ENCODE data around the gene DAPK1. TPM values are rescaled to one million over a fixed set of nuclear protein-coding genes. Genes with fewer than 3 reads are reported as not detected.

DAPK1 gene
- total RNA-seq = 10 to 100 TPM in 2 of 4 donors, 1 to 10 TPM in 2; 5.4 to 13.4 (median 9.8) TPM

DNA sequence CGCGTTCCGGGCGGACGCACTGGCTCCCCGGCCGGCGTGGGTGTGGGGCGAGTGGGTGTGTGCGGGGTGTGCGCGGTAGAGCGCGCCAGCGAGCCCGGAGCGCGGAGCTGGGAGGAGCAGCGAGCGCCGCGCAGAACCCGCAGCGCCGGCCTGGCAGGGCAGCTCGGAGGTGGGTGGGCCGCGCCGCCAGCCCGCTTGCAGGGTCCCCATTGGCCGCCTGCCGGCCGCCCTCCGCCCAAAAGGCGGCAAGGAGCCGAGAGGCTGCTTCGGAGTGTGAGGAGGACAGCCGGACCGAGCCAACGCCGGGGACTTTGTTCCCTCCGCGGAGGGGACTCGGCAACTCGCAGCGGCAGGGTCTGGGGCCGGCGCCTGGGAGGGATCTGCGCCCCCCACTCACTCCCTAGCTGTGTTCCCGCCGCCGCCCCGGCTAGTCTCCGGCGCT is at the start of gene DAPK1:
Gene DAPK1, plus strand, starts transcription at position 264 of the 442 bp plus-strand sequence. CDS start 1,211 bp downstream, outside the sequence.
- 0% methylated on average over 19 of the region's 55 CpGs for WGBS
- Histone ChIP-seq H3K9me3 (no peaks in the 10 kb centered on the region), H3K4me1 (peaks cover 43% of the 10 kb centered on the region), H3K36me3 (no peaks in the 10 kb centered on the region), H3K27ac (peak within 1 kb of the TSS; percentile 72), H3K27me3 (peaks cover 8% of the 10 kb centered on the region), H3K4me3 (peak within 1 kb of the TSS; percentile 59)
- TF ChIP-seq POLR2AphosphoS5 (IDR thresholded peaks at IDR 0.05) (no peak), POLR2A (IDR thresholded peaks at IDR 0.05) (peak in 1 of 2 donors; percentile 34)
- no peak for DNase-seq (ENCODE audit: low spot score in 2 of 2)

DNA sequence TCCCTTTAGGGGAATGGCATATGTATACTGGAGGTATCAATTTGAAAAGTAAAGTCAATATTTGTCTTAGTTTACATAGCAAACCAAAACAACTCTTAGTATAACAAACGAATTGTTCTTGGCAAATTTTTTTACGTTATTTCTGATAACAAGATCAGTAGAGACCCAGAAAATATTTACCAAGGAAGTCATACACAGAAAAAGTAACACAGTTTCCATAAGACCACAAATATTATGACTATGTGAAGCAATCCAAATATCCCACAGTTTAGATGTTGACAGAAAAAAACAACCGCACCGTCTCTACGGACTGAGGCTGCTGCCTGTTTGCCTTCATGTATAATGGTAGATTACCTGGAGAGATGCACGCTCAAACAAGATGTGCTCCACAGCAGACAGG is 46.5 kb upstream of the DAPK1 start:
- Histone ChIP-seq H3K27me3 (no peaks in the 10 kb centered on the region), H3K9me3 (no peaks in the 10 kb centered on the region), H3K4me3 (no peak overlapping the region), H3K27ac (no peak overlapping the region), H3K4me1 (no peaks in the 10 kb centered on the region), H3K36me3 (no peaks in the 10 kb centered on the region)
- 65% methylated on average over 6 of the region's 6 CpGs for WGBS
- TF ChIP-seq POLR2A (IDR thresholded peaks at IDR 0.05) (no peak), EP300 (IDR thresholded peaks at IDR 0.05) (no peak), POLR2AphosphoS5 (IDR thresholded peaks at IDR 0.05) (no peak)
- TF ChIP-seq, protein P1, sequence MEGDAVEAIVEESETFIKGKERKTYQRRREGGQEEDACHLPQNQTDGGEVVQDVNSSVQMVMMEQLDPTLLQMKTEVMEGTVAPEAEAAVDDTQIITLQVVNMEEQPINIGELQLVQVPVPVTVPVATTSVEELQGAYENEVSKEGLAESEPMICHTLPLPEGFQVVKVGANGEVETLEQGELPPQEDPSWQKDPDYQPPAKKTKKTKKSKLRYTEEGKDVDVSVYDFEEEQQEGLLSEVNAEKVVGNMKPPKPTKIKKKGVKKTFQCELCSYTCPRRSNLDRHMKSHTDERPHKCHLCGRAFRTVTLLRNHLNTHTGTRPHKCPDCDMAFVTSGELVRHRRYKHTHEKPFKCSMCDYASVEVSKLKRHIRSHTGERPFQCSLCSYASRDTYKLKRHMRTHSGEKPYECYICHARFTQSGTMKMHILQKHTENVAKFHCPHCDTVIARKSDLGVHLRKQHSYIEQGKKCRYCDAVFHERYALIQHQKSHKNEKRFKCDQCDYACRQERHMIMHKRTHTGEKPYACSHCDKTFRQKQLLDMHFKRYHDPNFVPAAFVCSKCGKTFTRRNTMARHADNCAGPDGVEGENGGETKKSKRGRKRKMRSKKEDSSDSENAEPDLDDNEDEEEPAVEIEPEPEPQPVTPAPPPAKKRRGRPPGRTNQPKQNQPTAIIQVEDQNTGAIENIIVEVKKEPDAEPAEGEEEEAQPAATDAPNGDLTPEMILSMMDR (IDR thresholded peaks at IDR 0.05) = no peak
- no peak for DNase-seq (ENCODE audit: low spot score in 2 of 2)

DNA sequence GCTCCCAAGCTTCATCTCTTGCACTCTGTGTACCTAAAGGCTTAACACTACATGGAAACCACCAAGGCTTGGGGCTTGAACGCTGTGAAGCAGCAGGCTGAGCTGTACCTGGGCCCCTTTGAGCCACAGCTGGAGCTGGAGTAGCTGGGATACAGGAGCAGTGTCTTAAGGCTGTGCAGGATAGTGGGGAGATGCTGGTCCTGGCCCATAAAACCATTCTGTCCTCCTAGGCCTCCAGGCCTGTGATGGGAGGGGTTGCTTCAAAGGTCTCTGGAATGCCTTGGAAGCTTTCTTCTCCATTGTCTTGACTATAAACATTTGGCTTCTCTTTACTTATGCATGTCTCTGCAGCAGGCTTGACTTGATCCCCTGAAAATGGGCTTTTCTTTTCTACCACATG is 42.3 kb upstream of the DAPK1 start:
- Histone ChIP-seq H3K9me3 (no peaks in the 10 kb centered on the region), H3K4me1 (no peaks in the 10 kb centered on the region), H3K36me3 (no peaks in the 10 kb centered on the region), H3K4me3 (no peak overlapping the region), H3K27ac (no peak overlapping the region), H3K27me3 (no peaks in the 10 kb centered on the region)
- TF ChIP-seq EP300 (IDR thresholded peaks at IDR 0.05) = no peak
- no peak for TF ChIP-seq POLR2AphosphoS5 (IDR thresholded peaks at IDR 0.05)
- TF ChIP-seq POLR2A (IDR thresholded peaks at IDR 0.05) = no peak
- TF ChIP-seq, protein P1 (IDR thresholded peaks at IDR 0.05) = no peak
- 55% methylated on average over 1 of the region's 1 CpG for WGBS
- DNase-seq (ENCODE audit: low spot score in 2 of 2) = no peak

DNA sequence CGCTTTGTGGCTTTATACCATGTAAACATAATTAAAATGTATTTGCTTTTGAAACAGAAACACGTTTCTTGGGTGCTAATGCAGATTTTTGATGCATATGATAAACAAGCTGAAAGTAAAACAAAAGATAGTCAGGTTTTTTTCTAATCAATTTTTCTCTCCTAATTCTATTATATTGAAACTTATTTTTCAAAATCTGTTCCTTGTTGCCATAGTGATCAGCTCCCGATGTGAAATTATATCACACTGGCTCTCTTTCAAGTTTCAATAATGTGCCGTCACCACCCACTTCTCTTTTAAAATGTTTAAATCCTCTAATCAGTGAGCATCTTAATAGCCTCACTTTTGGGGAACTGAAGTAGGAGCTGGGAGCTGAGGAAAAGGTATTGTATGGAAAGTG is 36.4 kb upstream of the DAPK1 start:
- H3K27me3 ChIP-seq = no peaks in the 10 kb centered on the region
- DNase-seq (ENCODE audit: low spot score in 2 of 2) = no peak
- TF ChIP-seq, protein P1 (IDR thresholded peaks at IDR 0.05) = no peak
- TF ChIP-seq POLR2A (IDR thresholded peaks at IDR 0.05) (no peak), EP300 (IDR thresholded peaks at IDR 0.05) (no peak), POLR2AphosphoS5 (IDR thresholded peaks at IDR 0.05) (no peak)
- 49% methylated on average over 4 of the region's 4 CpGs for WGBS
- peaks cover 13% of the 10 kb centered on the region for H3K4me1 ChIP-seq
- no peaks in the 10 kb centered on the region for H3K36me3 ChIP-seq
- no peak overlapping the region for H3K4me3 ChIP-seq
- H3K27ac ChIP-seq = no peak overlapping the region
- no peaks in the 10 kb centered on the region for H3K9me3 ChIP-seq

DNA sequence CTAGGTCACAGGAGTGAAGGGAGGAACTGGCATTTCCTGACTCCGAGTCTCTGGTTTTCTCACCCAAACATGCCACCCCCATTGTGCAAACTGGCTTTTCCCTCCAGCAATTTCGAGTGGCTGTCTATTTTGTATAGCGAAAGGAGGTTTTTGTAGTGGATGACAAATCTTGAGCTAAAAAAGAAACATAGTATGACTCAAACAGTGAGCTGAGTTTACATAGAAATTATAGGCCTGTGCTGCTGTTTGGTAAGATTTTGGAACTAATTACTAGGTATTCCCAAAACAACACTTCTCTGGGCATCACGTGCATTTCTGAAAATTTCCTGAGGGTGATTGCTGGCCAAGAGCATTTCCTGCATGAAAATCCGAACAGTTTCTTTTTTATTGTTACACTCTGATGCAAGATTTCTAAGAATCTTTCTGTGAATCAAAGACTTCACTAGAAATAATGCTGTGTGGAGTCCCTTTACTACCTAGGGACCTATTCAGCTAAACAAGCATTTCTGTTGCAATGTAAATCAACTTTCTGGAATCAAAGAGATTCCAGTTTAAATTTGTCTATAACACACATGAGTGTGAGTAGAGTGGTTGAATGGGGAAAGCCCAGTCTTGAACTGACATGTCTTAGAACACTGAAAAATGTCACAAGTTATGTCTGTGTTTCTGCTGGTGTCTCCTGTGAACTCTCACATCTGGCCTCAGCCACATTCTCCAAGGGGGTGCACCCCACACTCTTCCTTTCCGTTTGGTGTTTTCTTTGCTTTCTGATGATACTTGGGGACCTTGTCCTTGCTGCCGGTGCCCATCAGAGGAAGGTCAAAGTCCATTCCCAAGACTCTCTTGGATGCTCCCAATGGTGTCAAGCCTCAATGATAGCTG is 33.3 kb upstream of the DAPK1 start:
- H3K27me3 ChIP-seq = no peaks in the 10 kb centered on the region
- H3K36me3 ChIP-seq = no peaks in the 10 kb centered on the region
- H3K9me3 ChIP-seq = no peaks in the 10 kb centered on the region
- 30% methylated on average over 7 of the region's 7 CpGs for WGBS
- peaks cover 20% of the 10 kb centered on the region for H3K4me1 ChIP-seq
- DNase-seq (ENCODE audit: low spot score in 2 of 2) = no peak
- H3K4me3 ChIP-seq = no peak overlapping the region
- H3K27ac ChIP-seq = peak overlapping the region; percentile 41
- no peak for TF ChIP-seq POLR2AphosphoS5 (IDR thresholded peaks at IDR 0.05)
- no peak for TF ChIP-seq POLR2A (IDR thresholded peaks at IDR 0.05)
- TF ChIP-seq EP300 (IDR thresholded peaks at IDR 0.05) = no peak
- TF ChIP-seq, protein P1 (IDR thresholded peaks at IDR 0.05) = no peak

Data from suprapubic skin (tissue), 4 donors.